HEK293T (cell line): ENCODE data around the gene SIPA1L3.

Experiments
- ARNT ChIP-seq: fragments of 450-650 bp; IDR thresholded peaks from 2 replicates; pipeline ENCODE4 v1.6.1; 2017; ENCODE audit warnings: mild to moderate bottlenecking
- FOXA1 ChIP-seq: fragments of 450-650 bp; IDR thresholded peaks from 2 replicates; pipeline ENCODE4 v1.6.1; 2016; ENCODE audit warnings: mild to moderate bottlenecking
- FOXK2 ChIP-seq: fragments of 450-650 bp; IDR thresholded peaks from 2 replicates; pipeline ENCODE4 v1.6.1; 2016; ENCODE audit warnings: mild to moderate bottlenecking
- FOXM1 ChIP-seq: fragments of 450-650 bp; IDR thresholded peaks from 2 replicates; pipeline ENCODE4 v1.6.1; 2017; ENCODE audit warnings: mild to moderate bottlenecking, borderline replicate concordance
- L3MBTL2 ChIP-seq: fragments of 450-650 bp; conservative IDR thresholded peaks from 2 replicates; pipeline ENCODE4 v1.6.1; 2016; ENCODE audit warnings: mild to moderate bottlenecking
- SP1 ChIP-seq: fragments of 450-650 bp; IDR thresholded peaks from 2 replicates; pipeline ENCODE4 v1.6.1; 2017
- TARDBP ChIP-seq: fragments of 450-650 bp; IDR thresholded peaks from 2 replicates; pipeline ENCODE4 v1.6.1; 2016
- TF ChIP-seq, protein P1 (sequence below): fragments of 450-650 bp; IDR thresholded peaks from 2 replicates; pipeline ENCODE4 v1.6.1; 2016

DNA sequence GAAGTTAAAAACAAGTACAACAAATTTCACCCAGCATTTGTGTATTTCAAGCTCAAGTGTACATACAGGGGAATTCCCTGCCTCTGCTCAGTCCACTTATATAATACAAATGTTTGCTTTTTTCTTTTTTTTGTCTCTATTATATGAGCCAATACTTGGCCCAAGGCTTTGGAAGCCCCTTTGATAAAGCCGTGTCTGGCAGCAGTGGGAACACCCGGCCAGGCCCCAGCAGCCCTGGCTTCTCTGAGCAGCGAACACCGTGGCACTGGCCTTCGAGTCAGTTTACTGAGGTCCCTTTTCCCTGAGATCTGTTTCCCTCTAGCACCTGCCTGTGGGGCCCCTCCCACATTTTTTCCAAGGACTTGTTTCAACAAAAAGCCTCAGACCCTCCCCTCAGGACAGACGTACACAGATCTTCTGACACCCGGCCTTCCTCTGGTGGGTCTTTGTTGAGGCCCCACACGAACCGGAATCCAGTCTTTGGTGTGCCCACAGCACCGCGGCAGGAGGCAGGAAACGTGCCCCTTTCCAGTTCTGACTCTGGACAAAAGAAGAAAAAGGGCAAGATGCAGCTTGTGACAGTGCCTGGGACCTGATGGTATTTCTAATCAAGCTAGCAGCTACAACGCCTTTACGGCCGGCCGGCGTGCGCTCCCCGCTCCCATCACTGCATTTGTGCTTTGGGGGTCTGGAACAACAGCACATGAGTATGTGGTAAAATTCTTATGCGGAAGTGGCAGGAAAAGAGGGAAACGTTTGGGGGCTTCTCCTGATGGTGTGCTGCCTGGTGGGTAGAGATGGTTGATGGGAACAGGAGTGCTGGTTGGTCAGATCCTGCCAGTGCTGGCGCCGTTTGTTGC is 13.8 kb downstream of the SIPA1L3 start:
- no peak for TF ChIP-seq FOXA1
- no peak for TF ChIP-seq L3MBTL2
- no peak for TF ChIP-seq TARDBP
- TF ChIP-seq ARNT: no peak
- no peak for TF ChIP-seq FOXK2
- TF ChIP-seq SP1: no peak
- TF ChIP-seq, protein P1, sequence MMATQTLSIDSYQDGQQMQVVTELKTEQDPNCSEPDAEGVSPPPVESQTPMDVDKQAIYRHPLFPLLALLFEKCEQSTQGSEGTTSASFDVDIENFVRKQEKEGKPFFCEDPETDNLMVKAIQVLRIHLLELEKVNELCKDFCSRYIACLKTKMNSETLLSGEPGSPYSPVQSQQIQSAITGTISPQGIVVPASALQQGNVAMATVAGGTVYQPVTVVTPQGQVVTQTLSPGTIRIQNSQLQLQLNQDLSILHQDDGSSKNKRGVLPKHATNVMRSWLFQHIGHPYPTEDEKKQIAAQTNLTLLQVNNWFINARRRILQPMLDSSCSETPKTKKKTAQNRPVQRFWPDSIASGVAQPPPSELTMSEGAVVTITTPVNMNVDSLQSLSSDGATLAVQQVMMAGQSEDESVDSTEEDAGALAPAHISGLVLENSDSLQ: no peak
- no peak for TF ChIP-seq FOXM1
